Measurements from ENCODE around the gene SOBP.

Gene SOBP

GRCh38 chr6:107657373-107657754 lies 167.4 kb downstream of the SOBP start:
- in situ Hi-C loops (cut with HindIII; ENCODE audit: low sequenced_read_pairs): no loop called here
- TF ChIP-seq, protein P1, sequence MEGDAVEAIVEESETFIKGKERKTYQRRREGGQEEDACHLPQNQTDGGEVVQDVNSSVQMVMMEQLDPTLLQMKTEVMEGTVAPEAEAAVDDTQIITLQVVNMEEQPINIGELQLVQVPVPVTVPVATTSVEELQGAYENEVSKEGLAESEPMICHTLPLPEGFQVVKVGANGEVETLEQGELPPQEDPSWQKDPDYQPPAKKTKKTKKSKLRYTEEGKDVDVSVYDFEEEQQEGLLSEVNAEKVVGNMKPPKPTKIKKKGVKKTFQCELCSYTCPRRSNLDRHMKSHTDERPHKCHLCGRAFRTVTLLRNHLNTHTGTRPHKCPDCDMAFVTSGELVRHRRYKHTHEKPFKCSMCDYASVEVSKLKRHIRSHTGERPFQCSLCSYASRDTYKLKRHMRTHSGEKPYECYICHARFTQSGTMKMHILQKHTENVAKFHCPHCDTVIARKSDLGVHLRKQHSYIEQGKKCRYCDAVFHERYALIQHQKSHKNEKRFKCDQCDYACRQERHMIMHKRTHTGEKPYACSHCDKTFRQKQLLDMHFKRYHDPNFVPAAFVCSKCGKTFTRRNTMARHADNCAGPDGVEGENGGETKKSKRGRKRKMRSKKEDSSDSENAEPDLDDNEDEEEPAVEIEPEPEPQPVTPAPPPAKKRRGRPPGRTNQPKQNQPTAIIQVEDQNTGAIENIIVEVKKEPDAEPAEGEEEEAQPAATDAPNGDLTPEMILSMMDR (IDR thresholded peaks at IDR 0.05; ENCODE audit: low read depth, low read length): no peak
- DNase-seq (ENCODE audit: low read depth, low spot score): no peak
- H3K4me3 ChIP-seq (ENCODE audit: low read depth, low read length): no peak overlapping the region

GRCh38 chr6:107657755-107658461 lies 168.0 kb downstream of the SOBP start:
- in situ Hi-C loops (cut with HindIII; ENCODE audit: low sequenced_read_pairs): no loop called here
- DNase-seq (ENCODE audit: low read depth, low spot score): peak; percentile 85
- TF ChIP-seq, protein P1 (IDR thresholded peaks at IDR 0.05; ENCODE audit: low read depth, low read length): peak; percentile 41
- no peak overlapping the region for H3K4me3 ChIP-seq (ENCODE audit: low read depth, low read length)

- in situ Hi-C loops (cut with HindIII; ENCODE audit: low sequenced_read_pairs): no loop called here
- TF ChIP-seq, protein P1 (IDR thresholded peaks at IDR 0.05; ENCODE audit: low read depth, low read length): no peak
- no peak overlapping the region for H3K4me3 ChIP-seq (ENCODE audit: low read depth, low read length)
- peak; percentile 57 for DNase-seq (ENCODE audit: low read depth, low spot score)
Observed at GRCh38 chr6:107658920-107659865, 169.3 kb downstream of the SOBP start.

- H3K4me3 ChIP-seq (ENCODE audit: low read depth, low read length): no peak overlapping the region
- TF ChIP-seq, protein P1 (IDR thresholded peaks at IDR 0.05; ENCODE audit: low read depth, low read length): no peak
- DNase-seq (ENCODE audit: low read depth, low spot score): no peak
- in situ Hi-C loops (cut with HindIII; ENCODE audit: low sequenced_read_pairs): no loop called here
Observed at GRCh38 chr6:107660839-107661238, 170.9 kb downstream of the SOBP start.

GRCh38 chr6:107661291-107661690 lies 171.4 kb downstream of the SOBP start:
- no peak for DNase-seq (ENCODE audit: low read depth, low spot score)
- no peak overlapping the region for H3K4me3 ChIP-seq (ENCODE audit: low read depth, low read length)
- TF ChIP-seq, protein P1 (IDR thresholded peaks at IDR 0.05; ENCODE audit: low read depth, low read length): no peak
- in situ Hi-C loops (cut with HindIII; ENCODE audit: low sequenced_read_pairs): no loop called here

DNA sequence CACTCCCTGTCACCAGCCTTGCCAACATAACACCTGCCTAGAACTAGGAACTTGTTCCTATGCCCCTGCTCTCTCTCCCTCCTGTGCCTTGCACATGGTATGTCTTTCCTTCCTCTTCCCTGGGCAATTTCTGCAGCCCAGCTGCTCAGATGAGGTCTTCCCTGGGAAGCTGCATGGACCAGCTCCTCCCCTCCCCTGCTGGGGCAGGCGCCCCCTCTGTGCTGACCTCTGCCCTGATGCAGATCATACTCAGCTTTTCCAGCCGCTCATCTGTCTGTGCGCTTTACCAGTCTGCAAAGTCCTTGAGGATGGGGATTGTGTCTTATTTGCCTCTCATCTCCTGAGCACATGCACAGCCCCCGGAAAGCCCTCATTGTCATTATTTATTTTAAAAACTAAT lies 172.4 kb downstream of the SOBP start:
- in situ Hi-C loops (cut with HindIII; ENCODE audit: low sequenced_read_pairs): no loop called here
- TF ChIP-seq, protein P1 (IDR thresholded peaks at IDR 0.05; ENCODE audit: low read depth, low read length): no peak
- no peak for DNase-seq (ENCODE audit: low read depth, low spot score)
- H3K4me3 ChIP-seq (ENCODE audit: low read depth, low read length): no peak overlapping the region

All from astrocyte of the spinal cord (primary cell).